SK-N-SH treated with all-trans-retinoic acid at 6 μM for 48 hours (cell line): ENCODE data around the gene ITGA5.

Source experiments
- BACH2 ChIP-seq: fragments of 250-450 bp; sonication (Bioruptor Pico); IDR thresholded peaks from 2 replicates; pipeline ENCODE4 v1.9.0; 2021; ENCODE audit warnings: mild to moderate bottlenecking, borderline replicate concordance
- ZNF565 ChIP-seq: fragments of 450-650 bp; formaldehyde crosslinking; conservative IDR thresholded peaks from 2 replicates; pipeline ENCODE4 v1.5.0; 2020; ENCODE audit warnings: low read depth, mild to moderate bottlenecking, moderate library complexity

- TF ChIP-seq BACH2 (CRISPR knock-in tag): no peak
- no peak for TF ChIP-seq ZNF565 (CRISPR knock-in tag)
These were observed 46.8 kb downstream of the ITGA5 start for GRCh38 chr12:54372113-54372806.
